ENCODE data around the gene OTX2.

The OTX2 gene

GRCh38 chr14:56805201-56805991 is 4.9 kb downstream of the OTX2 start:
- Histone ChIP-seq H3K79me2 (ENCODE audit: insufficient read depth, low read length) (no peaks in the 10 kb centered on the region), H3K4me1 (ENCODE audit: insufficient read depth, low read length, severe bottlenecking) (no peaks in the 10 kb centered on the region), H3K9me2 (ENCODE audit: low read depth, low read length) (no peaks in the 10 kb centered on the region), H3K4me2 (ENCODE audit: low read length) (no peak overlapping the region), H2AFZ (ENCODE audit: low read length) (no peak overlapping the region), H3K9me3 (ENCODE audit: low read length) (no peaks in the 10 kb centered on the region), H3K27ac (ENCODE audit: low read depth, low read length, poor library complexity, severe bottlenecking) (no peak overlapping the region), H3K27me3 (ENCODE audit: insufficient read depth, low read length) (no peaks in the 10 kb centered on the region), H4K20me1 (ENCODE audit: insufficient read depth, low read length) (no peaks in the 10 kb centered on the region), H3K9ac (ENCODE audit: low read length) (no peak overlapping the region), H3K4me3 (ENCODE audit: low read depth, low read length, poor library complexity, severe bottlenecking) (no peak overlapping the region), H3F3A (ENCODE audit: insufficient read depth, low read length) (no peaks in the 10 kb centered on the region), H3K36me3 (ENCODE audit: insufficient read depth, low read length) (no peaks in the 10 kb centered on the region)
- TF ChIP-seq CTCF (IDR thresholded peaks at IDR 0.05; ENCODE audit: low read length) (no peak), EZH2 (IDR thresholded peaks at IDR 0.05; ENCODE audit: borderline replicate concordance, low read length) (no peak)

- Histone ChIP-seq H2AFZ (ENCODE audit: low read length) (no peak overlapping the region), H3K9me3 (ENCODE audit: low read length) (no peaks in the 10 kb centered on the region), H3K4me1 (ENCODE audit: insufficient read depth, low read length, severe bottlenecking) (no peaks in the 10 kb centered on the region), H3K36me3 (ENCODE audit: insufficient read depth, low read length) (no peaks in the 10 kb centered on the region), H3F3A (ENCODE audit: insufficient read depth, low read length) (no peaks in the 10 kb centered on the region), H3K4me3 (ENCODE audit: low read depth, low read length, poor library complexity, severe bottlenecking) (no peak overlapping the region), H3K79me2 (ENCODE audit: insufficient read depth, low read length) (no peaks in the 10 kb centered on the region), H3K27me3 (ENCODE audit: insufficient read depth, low read length) (no peaks in the 10 kb centered on the region), H3K4me2 (ENCODE audit: low read length) (no peak overlapping the region), H4K20me1 (ENCODE audit: insufficient read depth, low read length) (no peaks in the 10 kb centered on the region), H3K27ac (ENCODE audit: low read depth, low read length, poor library complexity, severe bottlenecking) (no peak overlapping the region), H3K9me2 (ENCODE audit: low read depth, low read length) (no peaks in the 10 kb centered on the region), H3K9ac (ENCODE audit: low read length) (no peak overlapping the region)
- TF ChIP-seq EZH2 (IDR thresholded peaks at IDR 0.05; ENCODE audit: borderline replicate concordance, low read length) (no peak), CTCF (IDR thresholded peaks at IDR 0.05; ENCODE audit: low read length) (no peak)
These were observed 6.3 kb downstream of the OTX2 start for GRCh38 chr14:56803816-56804535.

DNA sequence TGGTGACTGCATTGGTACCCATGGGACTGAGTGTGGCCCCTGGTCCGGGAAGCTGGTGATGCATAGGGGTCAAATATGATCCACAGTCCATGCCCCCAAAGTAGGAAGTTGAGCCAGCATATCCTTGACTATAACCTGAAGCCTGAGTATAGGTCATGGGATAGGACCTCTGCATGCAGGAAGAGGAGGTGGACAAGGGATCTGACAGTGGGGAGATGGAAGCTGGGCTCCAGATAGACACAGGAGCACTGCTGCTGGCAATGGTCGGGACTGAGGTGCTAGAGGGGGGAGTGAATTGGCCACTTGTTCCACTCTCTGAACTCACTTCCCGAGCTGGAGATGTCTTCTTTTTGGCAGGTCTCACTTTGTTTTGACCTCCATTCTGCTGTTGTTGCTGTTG is 8.4 kb downstream of the OTX2 start:
- Histone ChIP-seq H3K36me3 (ENCODE audit: insufficient read depth, low read length) (no peaks in the 10 kb centered on the region), H3K27ac (ENCODE audit: low read depth, low read length, poor library complexity, severe bottlenecking) (no peak overlapping the region), H3K9me2 (ENCODE audit: low read depth, low read length) (no peaks in the 10 kb centered on the region), H3K27me3 (ENCODE audit: insufficient read depth, low read length) (no peaks in the 10 kb centered on the region), H3K4me3 (ENCODE audit: low read depth, low read length, poor library complexity, severe bottlenecking) (no peak overlapping the region), H3K4me2 (ENCODE audit: low read length) (no peak overlapping the region), H4K20me1 (ENCODE audit: insufficient read depth, low read length) (no peaks in the 10 kb centered on the region), H3K9ac (ENCODE audit: low read length) (no peak overlapping the region), H3K79me2 (ENCODE audit: insufficient read depth, low read length) (no peaks in the 10 kb centered on the region), H2AFZ (ENCODE audit: low read length) (no peak overlapping the region), H3K9me3 (ENCODE audit: low read length) (no peaks in the 10 kb centered on the region), H3K4me1 (ENCODE audit: insufficient read depth, low read length, severe bottlenecking) (no peaks in the 10 kb centered on the region), H3F3A (ENCODE audit: insufficient read depth, low read length) (no peaks in the 10 kb centered on the region)
- TF ChIP-seq EZH2 (IDR thresholded peaks at IDR 0.05; ENCODE audit: borderline replicate concordance, low read length) (no peak), CTCF (IDR thresholded peaks at IDR 0.05; ENCODE audit: low read length) (no peak)
